Adipocyte (in vitro differentiated cells): Measurements from ENCODE around the gene MCM7.
"Not testable (repeated sequence)": the region's sequence is repeated elsewhere in the genome, so short reads cannot be mapped to it uniquely, and the experiment has no call there.

Experiments used
- DNase-seq: peaks from one replicate; pipeline ENCODE4 v3.0.0-alpha.2; 2015; ENCODE audit warnings: low read depth
- H3K27me3 ChIP-seq: replicated peaks from 2 replicates; pipeline ENCODE4 v1.7.0; 2013; ENCODE audit warnings: mild to moderate bottlenecking, low read length, moderate library complexity; ENCODE audit not compliant: control insufficient read depth, insufficient read depth
- H3K36me3 ChIP-seq: 2 replicates; pipeline ENCODE4 v1.7.0; 2013; ENCODE audit warnings: low read length, mild to moderate bottlenecking, moderate library complexity; ENCODE audit not compliant: control insufficient read depth, insufficient read depth, severe bottlenecking
- H3K4me1 ChIP-seq: 2 replicates; pipeline ENCODE4 v1.7.0; 2013; ENCODE audit warnings: mild to moderate bottlenecking, low read length, moderate library complexity; ENCODE audit not compliant: control insufficient read depth, insufficient read depth
- H3K4me3 ChIP-seq: 2 replicates; pipeline ENCODE4 v1.7.0; 2013; ENCODE audit warnings: mild to moderate bottlenecking, low read length, moderate library complexity
- H3K9ac ChIP-seq: 2 replicates; pipeline ENCODE4 v1.7.0; 2013; ENCODE audit warnings: mild to moderate bottlenecking, low read length, moderate library complexity
- H3K9me3 ChIP-seq: 2 replicates; pipeline ENCODE4 v1.7.0; 2013; ENCODE audit warnings: mild to moderate bottlenecking, low read length, moderate library complexity; ENCODE audit not compliant: control insufficient read depth

The MCM7 gene

DNA sequence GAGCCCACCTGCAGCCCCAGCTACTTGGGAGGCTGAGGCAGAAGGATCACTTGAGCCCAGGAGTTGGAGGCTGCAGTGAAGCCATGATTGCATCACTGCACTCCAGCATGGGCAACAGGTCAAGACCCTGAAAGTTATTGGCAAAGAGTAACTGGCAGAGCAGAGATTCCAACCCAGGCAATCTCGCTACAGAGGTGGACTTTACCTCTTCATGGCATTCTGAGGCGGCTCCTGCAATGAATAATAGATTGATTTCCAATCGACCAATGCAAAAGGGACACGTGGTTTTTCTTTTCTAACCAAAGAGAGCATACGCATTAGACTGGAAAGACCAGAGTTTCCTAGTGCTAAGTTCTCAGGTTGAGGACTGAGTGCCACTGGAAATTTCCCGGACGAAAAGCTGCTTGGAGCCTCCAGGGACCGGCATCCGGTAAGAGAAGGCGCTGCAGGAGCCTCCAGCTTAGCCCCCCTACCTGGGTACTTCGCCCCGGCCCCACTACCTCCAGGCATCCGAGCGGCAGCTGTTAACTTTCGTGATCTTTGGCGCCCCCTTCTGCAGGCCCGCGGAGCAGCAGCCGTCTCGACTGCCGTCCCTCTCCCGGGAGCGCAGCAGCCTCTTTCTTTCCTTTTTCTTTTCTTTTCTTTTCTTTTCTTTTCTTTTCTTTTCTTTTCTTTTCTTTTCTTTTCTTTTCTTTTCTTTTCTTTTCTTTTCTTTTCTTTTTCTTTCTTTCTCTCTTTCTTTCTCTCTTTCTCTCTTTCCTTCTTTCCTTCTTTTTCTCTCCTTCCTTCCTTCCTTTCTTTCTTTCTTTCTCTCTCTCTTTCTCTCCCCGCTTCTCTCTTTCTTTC lies 29.6 kb upstream of the MCM7 start:
- no peaks in the 10 kb centered on the region for H3K9me3 ChIP-seq
- H3K36me3 ChIP-seq, result no peaks in the 10 kb centered on the region
- H3K27me3 ChIP-seq, result no peaks in the 10 kb centered on the region
- H3K9ac ChIP-seq, result peak overlapping the region; percentile 42
- peaks cover 19% of the 10 kb centered on the region for H3K4me1 ChIP-seq
- peak; percentile 87 for DNase-seq
- no peak overlapping the region for H3K4me3 ChIP-seq

DNA sequence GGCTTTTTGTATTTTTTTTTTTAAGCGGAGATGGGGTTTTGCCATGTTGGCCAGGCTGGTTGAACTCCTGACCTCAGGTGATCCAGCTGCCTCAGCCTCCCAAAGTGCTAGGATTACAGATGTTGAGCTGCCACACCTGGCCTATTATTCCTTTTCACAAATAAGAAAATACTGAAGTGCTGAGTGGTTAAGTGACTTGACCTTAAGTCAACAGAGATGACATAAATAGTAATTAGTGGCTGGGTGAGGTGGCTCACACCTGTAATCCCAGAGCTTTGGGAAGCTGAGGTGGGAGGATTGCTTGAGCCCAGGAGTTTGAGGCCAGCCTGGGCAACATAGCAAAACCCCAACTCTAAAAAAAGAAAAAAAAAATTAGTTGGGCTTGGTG lies 29.0 kb upstream of the MCM7 start:
- H3K9me3 ChIP-seq, DNase-seq, H3K9ac ChIP-seq, H3K36me3 ChIP-seq, H3K4me3 ChIP-seq, H3K27me3 ChIP-seq: not testable (repeated sequence)
- peaks cover 19% of the 10 kb centered on the region for H3K4me1 ChIP-seq

DNA sequence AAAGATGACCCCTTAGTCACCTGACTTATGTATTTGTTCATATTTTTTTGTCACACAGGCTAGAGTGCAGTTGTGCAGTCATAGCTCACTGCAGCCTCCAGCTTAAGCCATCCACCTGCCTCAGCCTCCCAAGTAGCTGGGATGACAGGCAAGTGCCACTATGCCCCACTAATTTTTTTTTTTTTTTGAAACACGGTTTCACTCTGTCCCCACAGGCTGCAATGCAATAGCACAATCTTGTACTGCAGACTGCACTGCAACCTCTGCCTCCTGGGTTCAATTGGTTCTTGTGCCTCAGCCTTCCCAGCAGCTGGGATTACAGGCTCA lies 27.4 kb upstream of the MCM7 start:
- no peak overlapping the region for H3K9ac ChIP-seq
- no peaks in the 10 kb centered on the region for H3K27me3 ChIP-seq
- H3K4me1 ChIP-seq, result peaks cover 19% of the 10 kb centered on the region
- H3K4me3 ChIP-seq, result no peak overlapping the region
- H3K9me3 ChIP-seq, result no peaks in the 10 kb centered on the region
- DNase-seq, result no peak
- H3K36me3 ChIP-seq, result peaks cover 4% of the 10 kb centered on the region

DNA sequence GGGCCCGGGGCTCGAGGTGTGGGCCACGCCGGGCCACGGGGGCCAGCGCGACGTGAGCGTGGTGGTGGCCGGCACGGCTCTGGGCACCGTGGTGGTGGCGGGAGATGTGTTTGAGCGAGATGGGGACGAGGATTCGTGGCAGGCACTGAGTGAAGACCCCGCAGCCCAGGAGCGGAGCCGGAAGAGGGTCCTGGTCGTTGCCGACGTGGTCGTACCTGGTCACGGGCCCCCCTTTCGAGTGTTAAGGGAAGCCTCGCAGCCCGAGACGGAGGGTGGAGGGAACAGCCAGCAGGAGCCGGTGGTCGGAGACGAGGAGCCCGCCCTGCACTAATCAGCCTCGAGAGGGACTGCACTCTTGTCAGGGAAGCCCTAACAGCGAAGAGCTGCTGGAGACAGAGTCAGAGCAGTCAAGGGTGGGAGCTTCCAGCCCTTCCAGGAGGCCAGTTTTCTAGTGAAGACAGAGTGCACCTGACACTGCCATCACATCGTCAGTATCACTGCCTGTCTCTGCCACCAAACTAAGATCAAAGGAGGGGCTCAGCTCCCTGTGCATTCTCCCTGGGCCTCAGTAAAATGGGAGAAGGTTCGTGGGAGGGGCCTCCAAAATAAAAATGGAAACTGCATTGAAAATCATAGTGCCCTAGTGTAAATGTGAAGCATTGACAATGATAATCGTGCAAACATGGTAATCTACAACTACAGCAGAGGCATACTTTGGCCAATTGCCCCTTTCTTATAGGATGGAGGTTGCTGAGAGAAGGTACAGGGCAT lies 26.9 kb upstream of the MCM7 start:
- H3K4me1 ChIP-seq, result peaks cover 19% of the 10 kb centered on the region
- H3K27me3 ChIP-seq, result no peaks in the 10 kb centered on the region
- peak; percentile 24 for DNase-seq
- H3K36me3 ChIP-seq, result peaks cover 4% of the 10 kb centered on the region
- no peaks in the 10 kb centered on the region for H3K9me3 ChIP-seq
- peak overlapping the region; percentile 98 for H3K9ac ChIP-seq
- peak overlapping the region; percentile 98 for H3K4me3 ChIP-seq

DNA sequence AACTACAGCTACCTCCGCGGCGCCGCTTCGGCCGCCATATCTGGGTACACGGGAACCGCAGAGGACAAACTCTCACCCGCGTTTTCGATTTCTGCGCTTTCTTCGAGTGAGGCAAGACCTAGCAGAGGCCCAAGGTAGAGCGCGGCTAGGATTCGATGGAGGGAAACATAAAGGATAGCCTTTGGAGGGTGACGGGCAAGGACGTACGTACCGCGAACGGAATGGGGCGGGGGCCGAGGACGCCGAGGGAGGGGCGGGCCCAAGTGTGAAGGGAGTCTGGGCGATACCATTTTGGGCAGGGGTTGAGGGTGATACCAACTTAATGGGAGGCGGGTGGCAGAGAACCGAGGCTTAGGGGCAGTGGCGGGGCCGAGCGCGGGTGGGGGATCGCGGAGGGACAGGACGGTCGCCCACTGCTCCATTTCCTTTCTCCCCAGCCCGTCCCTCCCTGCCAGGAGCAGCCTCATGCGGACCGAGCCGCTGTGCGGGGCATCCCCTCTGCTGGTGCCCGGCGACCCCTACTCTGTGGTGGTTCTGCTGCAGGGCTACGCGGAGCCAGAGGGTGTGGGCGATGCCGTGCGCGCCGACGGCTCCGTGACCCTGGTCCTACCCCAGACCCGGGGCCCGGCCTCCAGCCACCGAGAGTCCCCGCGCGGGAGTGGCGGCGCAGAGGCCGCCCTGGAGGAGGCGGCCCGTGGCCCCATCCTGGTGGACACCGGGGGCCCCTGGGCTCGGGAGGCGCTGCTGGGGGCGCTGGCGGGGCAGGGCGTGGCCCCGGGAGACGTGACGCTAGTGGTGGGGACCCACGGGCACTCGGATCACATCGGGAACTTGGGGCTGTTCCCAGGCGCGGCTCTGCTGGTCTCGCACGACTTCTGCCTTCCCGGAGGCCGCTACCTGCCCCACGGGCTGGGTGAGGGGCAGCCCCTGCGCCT lies 26.0 kb upstream of the MCM7 start, which contains the start of gene MBLAC1:
TSS of gene MBLAC1 (plus strand) at position 37 of the 935 bp plus-strand sequence. CDS start at position 466, 429 bp downstream.
- Histone ChIP-seq H3K27me3 (no peaks in the 10 kb centered on the region), H3K4me1 (peaks cover 15% of the 10 kb centered on the region), H3K9ac (peak within 1 kb of the TSS; percentile 98), H3K9me3 (no peaks in the 10 kb centered on the region), H3K4me3 (peak within 1 kb of the TSS; percentile 98), H3K36me3 (peaks cover 4% of the 10 kb centered on the region)
- DNase-seq, result peak; percentile 96

DNA sequence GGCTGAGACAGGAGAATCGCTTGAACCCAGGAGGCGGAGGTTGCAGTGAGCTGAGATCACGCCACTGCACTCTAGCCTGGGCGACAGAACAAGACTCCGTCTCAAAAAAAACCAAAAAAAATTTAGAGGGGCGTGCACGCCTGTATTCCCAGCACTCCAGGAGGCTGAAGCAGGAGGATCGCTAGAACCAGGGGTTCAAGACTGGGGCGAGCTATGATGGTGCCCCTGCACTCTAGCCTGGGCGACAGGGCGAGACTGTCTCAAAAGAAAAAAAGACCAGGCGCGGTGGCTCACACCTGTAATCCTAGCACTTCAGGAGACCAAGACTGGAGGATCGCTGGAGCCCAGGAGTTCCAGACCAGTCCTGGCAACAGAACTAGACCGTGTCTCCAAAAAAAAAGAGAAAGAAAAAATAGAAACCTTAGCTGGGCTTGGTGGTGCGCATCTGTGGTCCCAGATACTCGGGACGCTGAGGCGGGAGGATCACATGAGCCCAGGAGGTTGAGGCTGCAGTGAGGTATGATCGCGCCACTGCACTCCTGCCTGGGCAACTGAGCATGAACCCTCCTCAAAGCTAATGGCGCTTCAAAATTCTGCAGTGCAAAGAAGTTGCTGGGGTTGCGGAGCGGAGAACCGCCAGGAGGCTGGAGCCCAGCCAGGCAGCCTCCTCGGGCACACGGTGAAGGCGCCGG lies 25.2 kb upstream of the MCM7 start:
- H3K9me3 ChIP-seq, result no peaks in the 10 kb centered on the region
- no peaks in the 10 kb centered on the region for H3K27me3 ChIP-seq
- H3K4me1 ChIP-seq, result peaks cover 15% of the 10 kb centered on the region
- peaks cover 4% of the 10 kb centered on the region for H3K36me3 ChIP-seq
- peak overlapping the region; percentile 98 for H3K9ac ChIP-seq
- H3K4me3 ChIP-seq, result peak overlapping the region; percentile 98
- DNase-seq, result no peak

DNA sequence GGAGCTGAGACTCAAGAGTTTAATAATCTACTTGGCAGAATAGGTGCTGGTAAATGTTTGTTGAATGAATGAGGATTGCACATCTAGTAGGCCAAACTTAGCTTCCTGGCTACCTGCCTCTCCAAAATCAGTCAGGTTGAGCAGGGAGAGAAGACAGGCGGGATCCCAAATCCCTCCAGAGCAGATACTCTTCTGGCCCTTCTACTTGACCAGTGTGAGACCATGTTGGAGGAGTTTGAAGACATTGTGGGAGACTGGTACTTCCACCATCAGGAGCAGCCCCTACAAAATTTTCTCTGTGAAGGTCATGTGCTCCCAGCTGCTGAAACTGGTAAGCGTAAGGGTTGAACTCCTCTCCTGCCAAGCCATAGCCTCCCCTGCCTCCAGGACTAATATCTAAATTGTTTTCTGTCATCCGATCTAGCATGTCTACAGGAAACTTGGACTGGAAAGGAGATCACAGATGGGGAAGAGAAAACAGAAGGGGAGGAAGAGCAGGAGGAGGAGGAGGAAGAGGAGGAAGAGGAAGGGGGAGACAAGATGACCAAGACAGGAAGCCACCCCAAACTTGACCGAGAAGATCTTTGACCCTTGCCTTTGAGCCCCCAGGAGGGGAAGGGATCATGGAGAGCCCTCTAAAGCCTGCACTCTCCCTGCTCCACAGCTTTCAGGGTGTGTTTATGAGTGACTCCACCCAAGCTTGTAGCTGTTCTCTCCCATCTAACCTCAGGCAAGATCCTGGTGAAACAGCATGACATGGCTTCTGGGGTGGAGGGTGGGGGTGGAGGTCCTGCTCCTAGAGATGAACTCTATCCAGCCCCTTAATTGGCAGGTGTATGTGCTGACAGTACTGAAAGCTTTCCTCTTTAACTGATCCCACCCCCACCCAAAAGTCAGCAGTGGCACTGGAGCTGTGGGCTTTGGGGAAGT lies 23.4 kb upstream of the MCM7 start:
- Histone ChIP-seq H3K9ac (no peak overlapping the region), H3K36me3 (peaks cover 4% of the 10 kb centered on the region), H3K9me3 (no peaks in the 10 kb centered on the region), H3K27me3 (no peaks in the 10 kb centered on the region), H3K4me3 (no peak overlapping the region), H3K4me1 (peaks cover 20% of the 10 kb centered on the region)
- DNase-seq, result no peak

DNA sequence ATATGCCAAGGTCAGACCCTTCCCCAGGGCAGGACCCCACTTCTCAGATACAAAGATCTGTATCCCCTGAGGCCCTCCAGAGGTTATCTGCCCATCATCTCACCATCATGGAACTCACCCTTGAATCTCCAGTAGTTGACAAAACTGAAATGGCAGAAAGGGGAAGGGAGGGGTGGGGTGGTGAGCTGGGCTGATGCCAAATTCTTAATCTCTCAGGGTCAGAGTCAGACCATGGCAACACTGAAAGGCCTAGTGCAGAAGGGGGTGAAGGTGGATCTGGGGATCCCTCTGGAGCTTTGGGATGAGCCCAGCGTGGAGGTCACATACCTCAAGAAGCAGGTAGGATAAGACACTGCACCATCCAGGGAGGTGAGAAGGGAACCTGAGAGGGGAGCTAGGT lies 21.4 kb upstream of the MCM7 start:
- H3K9me3 ChIP-seq, result no peaks in the 10 kb centered on the region
- H3K4me1 ChIP-seq, result peaks cover 17% of the 10 kb centered on the region
- H3K36me3 ChIP-seq, result peaks cover 4% of the 10 kb centered on the region
- H3K9ac ChIP-seq, result no peak overlapping the region
- H3K27me3 ChIP-seq, result no peaks in the 10 kb centered on the region
- DNase-seq, result no peak
- no peak overlapping the region for H3K4me3 ChIP-seq

DNA sequence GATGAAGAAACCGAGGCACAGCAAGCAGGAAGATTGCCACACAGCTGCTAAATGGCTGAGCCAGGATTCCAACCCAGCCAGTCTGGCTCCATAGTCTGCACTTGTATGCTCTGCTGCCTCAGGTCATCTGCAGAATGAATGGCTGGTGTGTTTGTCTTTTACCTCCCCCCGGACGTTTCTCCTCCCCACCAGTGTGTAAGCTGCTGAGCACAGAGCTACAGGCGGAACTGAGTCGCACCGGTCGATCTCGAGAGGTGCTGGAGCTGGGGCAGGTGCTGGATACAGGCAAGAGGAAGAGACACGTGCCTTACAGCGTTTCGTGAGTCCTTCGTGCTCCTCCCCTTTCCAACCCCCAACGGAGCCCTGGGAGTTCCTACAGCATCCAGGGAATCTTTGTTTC lies 20.9 kb upstream of the MCM7 start:
- Histone ChIP-seq H3K36me3 (peaks cover 4% of the 10 kb centered on the region), H3K9me3 (no peaks in the 10 kb centered on the region), H3K9ac (no peak overlapping the region), H3K27me3 (no peaks in the 10 kb centered on the region), H3K4me3 (no peak overlapping the region), H3K4me1 (peaks cover 17% of the 10 kb centered on the region)
- no peak for DNase-seq

DNA sequence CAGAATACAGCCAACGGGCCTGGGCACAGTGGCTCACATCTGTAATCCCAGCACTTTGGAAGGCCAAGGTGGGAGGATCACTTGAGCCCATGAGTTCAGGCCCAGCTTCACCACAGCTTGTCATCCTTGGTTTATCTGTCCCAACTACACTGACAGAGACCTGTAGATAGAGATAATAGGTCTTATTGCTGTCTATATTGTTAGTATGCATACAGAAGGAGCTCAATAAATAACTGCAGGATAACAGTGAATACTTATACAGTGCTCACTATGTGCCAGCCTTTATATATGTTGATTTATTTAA lies 19.5 kb upstream of the MCM7 start:
- DNase-seq, result no peak
- Histone ChIP-seq H3K36me3 (peaks cover 4% of the 10 kb centered on the region), H3K9ac (peak overlapping the region; percentile 92)

More for the DNA sequence above, 19.5 kb upstream of the MCM7 start:
- Histone ChIP-seq H3K27me3 (no peaks in the 10 kb centered on the region), H3K4me1 (peaks cover 13% of the 10 kb centered on the region), H3K9me3 (no peaks in the 10 kb centered on the region), H3K4me3 (peak overlapping the region; percentile 92)
